Heart left ventricle (tissue), 13 donors: ENCODE data around the gene WDTC1.

Source experiments
- CTCF ChIP-seq, 12 donors: fragments of 200-600 bp; sonication (generic) in 4 of 12; IDR thresholded peaks; one replicate each; pipeline versions ENCODE4 v1.5.0 to v1.8.0; 2018 to 2022; ENCODE audit warnings: antibody characterized with exemption in 12 of 12, mild to moderate bottlenecking in 5 of 12
- POLR2A ChIP-seq, 2 donors: fragments of 450-650 bp; IDR thresholded peaks; one replicate each; pipeline ENCODE4 v1.6.1; 2017; ENCODE audit warnings: antibody characterized with exemption in 2 of 2, mild to moderate bottlenecking in 2 of 2, moderate library complexity in 2 of 2
- donor health status: ischemic (EF 13 %, LVEDD 7.1; RV severe dilation, severe dysfunction).
- donor health status: DM: no; HTN: yes; CAD: no.
- donor health status: DM: no; HTN: no; CAD: no.
- donor health status: ischemic (EF 25% LVEDD 6.9; RV normal size, moderate dysfunction).
- donor health status: ischemic (EF 25% LVEDD 5.7; RV mildly dilated, moderate dysfunction).
- donor health status: ischemic (EF 35%, LVEDD 5.7; RV mildly dilated, moderate dysfunction).
- donor health status: nonischemic (EF 11% LVEDD 7.7; RV severe dilation, severe dysfunction).
- donor health status: DM: yes; HTN: yes; CAD: no.
- donor health status: PGD.
- donor health status: ischemic (EF 29% LVEDD 5.4; RV normal size, mild dysfunction).
- donor health status: nonischemic (EF 23%, LVEDD 6.1; RV moderate dilation, normal function).

DNA sequence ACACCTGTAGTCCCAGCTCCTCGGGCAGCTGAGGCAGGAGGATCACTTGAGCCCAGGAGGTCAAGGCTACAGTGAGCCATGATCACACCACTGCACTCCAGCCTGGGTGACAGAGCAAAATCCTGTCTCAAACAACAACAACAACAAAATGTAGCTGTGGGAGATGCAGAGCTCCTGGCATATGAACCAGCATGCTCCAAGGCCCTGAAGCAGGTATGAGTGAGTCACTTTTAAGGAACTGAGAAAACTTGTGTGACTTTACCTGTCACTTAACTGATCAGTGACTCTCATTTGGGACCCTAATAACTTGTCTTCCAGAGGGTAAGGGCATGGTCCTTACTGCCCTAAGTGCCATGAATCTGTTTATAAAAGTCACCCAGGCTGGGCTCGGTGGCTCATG is 68.2 kb downstream of the WDTC1 start:
- TF ChIP-seq CTCF (IDR thresholded peaks at IDR 0.05) (no peak), POLR2A (IDR thresholded peaks at IDR 0.05) (no peak)
